ENCODE measurements around the gene IFIT1B. TPM values are rescaled to one million over a fixed set of nuclear protein-coding genes. Genes with fewer than 3 reads are reported as not detected.
A peak's percentile ranks its signal among the peaks of the same experiment; 100 is the strongest.

The IFIT1B gene
- total and polyA plus RNA-seq, 4 donors = 0.21 to 3.7 TPM; not detected in 2

- Histone ChIP-seq H3K9me3 (ENCODE audit: control insufficient read depth in 4 of 4, insufficient read depth in 3 of 4, low read length in 3 of 4) (no peaks in the 10 kb centered on the region), H3K27ac (ENCODE audit: low read depth in 1 of 2, low read length in 1 of 2) (no peak overlapping the region), H3K4me3 (no peak overlapping the region), H3K9ac (ENCODE audit: insufficient read depth in 1 of 2, low read length in 2 of 2) (peak overlapping the region in 1 of 2 donors; percentile 89), H3K27me3 (ENCODE audit: control insufficient read depth in 3 of 3, insufficient read depth in 3 of 3, low read length in 2 of 3) (no peaks in the 10 kb centered on the region), H3K4me1 (ENCODE audit: control insufficient read depth in 5 of 5, insufficient read depth in 5 of 5, low read length in 5 of 5) (peaks cover 0 to 46% (median 24%) of the 10 kb centered on the region in 5 donors), H3K36me3 (ENCODE audit: control insufficient read depth in 4 of 4, insufficient read depth in 4 of 4, low read length in 4 of 4) (peaks cover 0 to 3% (median 0%) of the 10 kb centered on the region in 4 donors)
- DNase-seq (no peak), ATAC-seq (ENCODE audit: insufficient read depth, low FRiP score) (no peak)
- no peak for TF ChIP-seq CTCF (IDR thresholded peaks at IDR 0.05; ENCODE audit: control extremely low read depth, extremely low read depth)
- WGBS, 2 donors = 20 to 24% methylated on average over 3 of the region's 3 CpGs
Observed at GRCh38 chr10:89393898-89394297, 16.0 kb downstream of the IFIT1B start.

DNA sequence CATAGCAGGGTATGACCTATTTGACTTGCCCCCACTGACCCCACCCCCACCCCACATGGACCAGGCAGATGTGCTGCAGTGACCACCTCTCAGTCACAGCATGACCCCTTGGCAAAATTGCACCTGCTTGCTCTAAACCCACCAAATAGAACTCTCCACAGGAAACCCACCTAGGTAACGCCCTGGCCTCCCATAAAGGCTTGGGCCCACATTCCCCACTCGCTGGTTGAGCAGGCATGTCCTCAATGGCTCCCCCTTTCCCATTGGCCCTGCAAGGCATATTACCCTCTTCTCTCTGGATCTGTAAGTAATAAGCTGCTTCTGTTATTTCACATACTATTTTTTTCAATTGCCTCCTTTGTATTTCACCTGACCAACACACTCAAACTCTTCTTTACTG lies 17.3 kb downstream of the IFIT1B start:
- WGBS, 2 donors = 87 to 99% methylated on average over 2 of the region's 2 CpGs
- H3K27ac ChIP-seq (ENCODE audit: low read depth in 1 of 2, low read length in 1 of 2) = no peak overlapping the region
- peaks cover 0 to 46% (median 24%) of the 10 kb centered on the region in 5 donors for H3K4me1 ChIP-seq (ENCODE audit: control insufficient read depth in 5 of 5, insufficient read depth in 5 of 5, low read length in 5 of 5)
- no peak for DNase-seq
- H3K9me3 ChIP-seq (ENCODE audit: control insufficient read depth in 4 of 4, insufficient read depth in 3 of 4, low read length in 3 of 4) = no peaks in the 10 kb centered on the region
- TF ChIP-seq CTCF (IDR thresholded peaks at IDR 0.05; ENCODE audit: control extremely low read depth, extremely low read depth) = no peak
- H3K36me3 ChIP-seq (ENCODE audit: control insufficient read depth in 4 of 4, insufficient read depth in 4 of 4, low read length in 4 of 4) = peaks cover 0 to 3% (median 0%) of the 10 kb centered on the region in 4 donors
- H3K4me3 ChIP-seq = no peak overlapping the region
- H3K9ac ChIP-seq (ENCODE audit: insufficient read depth in 1 of 2, low read length in 2 of 2) = no peak overlapping the region
- no peak for ATAC-seq (ENCODE audit: insufficient read depth, low FRiP score)
- H3K27me3 ChIP-seq (ENCODE audit: control insufficient read depth in 3 of 3, insufficient read depth in 3 of 3, low read length in 2 of 3) = no peaks in the 10 kb centered on the region

- Histone ChIP-seq H3K9ac (ENCODE audit: insufficient read depth in 1 of 2, low read length in 2 of 2) (no peak overlapping the region), H3K36me3 (ENCODE audit: control insufficient read depth in 4 of 4, insufficient read depth in 4 of 4, low read length in 4 of 4) (peaks cover 7 to 12% (median 10%) of the 10 kb centered on the region in 4 donors), H3K27ac (ENCODE audit: low read depth in 1 of 2, low read length in 1 of 2) (peak overlapping the region in 1 of 2 donors; percentile 59), H3K27me3 (ENCODE audit: control insufficient read depth in 3 of 3, insufficient read depth in 3 of 3, low read length in 2 of 3) (no peaks in the 10 kb centered on the region), H3K9me3 (ENCODE audit: control insufficient read depth in 4 of 4, insufficient read depth in 3 of 4, low read length in 3 of 4) (no peaks in the 10 kb centered on the region), H3K4me3 (no peak overlapping the region), H3K4me1 (ENCODE audit: control insufficient read depth in 5 of 5, insufficient read depth in 5 of 5, low read length in 5 of 5) (peaks cover 0 to 25% (median 16%) of the 10 kb centered on the region in 5 donors)
- TF ChIP-seq CTCF (IDR thresholded peaks at IDR 0.05; ENCODE audit: control extremely low read depth, extremely low read depth) = no peak
- ATAC-seq (ENCODE audit: insufficient read depth, low FRiP score) (no peak), DNase-seq (peak; percentile 74 to 91 (median 89))
- WGBS, 2 donors = 69 to 80% methylated on average over 5 of the region's 5 CpGs
Observed at GRCh38 chr10:89398003-89398749, 20.3 kb downstream of the IFIT1B start.

Measured in lung (tissue), 12 donors.